Measurements from ENCODE around the gene PICK1.

DNA sequence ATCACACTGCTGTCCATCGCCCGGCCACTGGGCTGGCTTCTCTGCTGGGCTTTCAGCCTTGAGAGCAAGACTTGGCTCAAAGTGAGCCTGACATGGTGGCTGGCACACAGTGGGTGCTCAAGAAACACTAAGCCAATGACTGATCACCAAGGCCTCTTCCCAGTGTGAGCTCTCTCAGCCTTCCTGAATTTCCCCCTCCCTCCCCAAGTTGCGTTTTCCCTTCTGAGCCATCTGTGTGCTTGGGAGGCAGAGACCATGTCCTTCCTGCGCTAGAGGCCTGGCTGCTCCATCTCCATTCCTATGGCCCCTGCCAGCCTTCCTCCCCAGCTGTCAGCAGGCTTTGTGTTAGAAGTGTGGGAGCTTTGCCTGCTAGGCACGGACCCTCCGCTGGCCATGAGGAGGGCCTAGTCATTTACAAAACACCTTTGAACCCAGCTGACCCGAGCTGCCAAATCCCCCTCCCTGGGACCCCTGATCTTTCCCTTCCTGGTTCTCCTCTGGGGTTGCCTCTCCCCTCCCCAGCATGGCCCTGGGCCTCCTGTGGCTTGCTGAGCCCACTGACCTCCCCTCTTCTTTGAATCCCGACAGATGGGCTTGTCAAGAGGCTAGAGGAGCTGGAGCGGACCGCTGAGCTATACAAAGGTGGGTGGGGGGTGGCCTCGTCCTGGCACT, 13.2 kb downstream of the PICK1 start:
- TF ChIP-seq ZNF384 (IDR thresholded peaks at IDR 0.05; ENCODE audit: borderline replicate concordance, low read depth, low read length) (no peak), NR2C1 (IDR thresholded peaks at IDR 0.05) (no peak), POLR2A (IDR thresholded peaks at IDR 0.05; ENCODE audit: low read depth, low read length) (no peak), RFX5 (IDR thresholded peaks at IDR 0.05; ENCODE audit: low read depth, low read length) (no peak), BCL11A (IDR thresholded peaks at IDR 0.05; ENCODE audit: low read depth, low read length) (no peak)
- TF ChIP-seq, protein P1, sequence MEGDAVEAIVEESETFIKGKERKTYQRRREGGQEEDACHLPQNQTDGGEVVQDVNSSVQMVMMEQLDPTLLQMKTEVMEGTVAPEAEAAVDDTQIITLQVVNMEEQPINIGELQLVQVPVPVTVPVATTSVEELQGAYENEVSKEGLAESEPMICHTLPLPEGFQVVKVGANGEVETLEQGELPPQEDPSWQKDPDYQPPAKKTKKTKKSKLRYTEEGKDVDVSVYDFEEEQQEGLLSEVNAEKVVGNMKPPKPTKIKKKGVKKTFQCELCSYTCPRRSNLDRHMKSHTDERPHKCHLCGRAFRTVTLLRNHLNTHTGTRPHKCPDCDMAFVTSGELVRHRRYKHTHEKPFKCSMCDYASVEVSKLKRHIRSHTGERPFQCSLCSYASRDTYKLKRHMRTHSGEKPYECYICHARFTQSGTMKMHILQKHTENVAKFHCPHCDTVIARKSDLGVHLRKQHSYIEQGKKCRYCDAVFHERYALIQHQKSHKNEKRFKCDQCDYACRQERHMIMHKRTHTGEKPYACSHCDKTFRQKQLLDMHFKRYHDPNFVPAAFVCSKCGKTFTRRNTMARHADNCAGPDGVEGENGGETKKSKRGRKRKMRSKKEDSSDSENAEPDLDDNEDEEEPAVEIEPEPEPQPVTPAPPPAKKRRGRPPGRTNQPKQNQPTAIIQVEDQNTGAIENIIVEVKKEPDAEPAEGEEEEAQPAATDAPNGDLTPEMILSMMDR (IDR thresholded peaks at IDR 0.05 in 2 of 3, conservative IDR thresholded peaks at IDR 0.05 in 1 of 3; ENCODE audit: control insufficient read depth in 2 of 3, extremely low read depth in 1 of 3, insufficient read depth in 1 of 3, low read depth in 3 of 3, low read length in 3 of 3) = no peak
- TF ChIP-seq, protein P2, sequence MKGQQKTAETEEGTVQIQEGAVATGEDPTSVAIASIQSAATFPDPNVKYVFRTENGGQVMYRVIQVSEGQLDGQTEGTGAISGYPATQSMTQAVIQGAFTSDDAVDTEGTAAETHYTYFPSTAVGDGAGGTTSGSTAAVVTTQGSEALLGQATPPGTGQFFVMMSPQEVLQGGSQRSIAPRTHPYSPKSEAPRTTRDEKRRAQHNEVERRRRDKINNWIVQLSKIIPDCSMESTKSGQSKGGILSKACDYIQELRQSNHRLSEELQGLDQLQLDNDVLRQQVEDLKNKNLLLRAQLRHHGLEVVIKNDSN (IDR thresholded peaks at IDR 0.05; ENCODE audit: borderline replicate concordance, extremely low read length, insufficient read depth, low read depth, low read length) = no peak
- TF ChIP-seq, protein P3, sequence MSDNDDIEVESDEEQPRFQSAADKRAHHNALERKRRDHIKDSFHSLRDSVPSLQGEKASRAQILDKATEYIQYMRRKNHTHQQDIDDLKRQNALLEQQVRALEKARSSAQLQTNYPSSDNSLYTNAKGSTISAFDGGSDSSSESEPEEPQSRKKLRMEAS (IDR thresholded peaks at IDR 0.05; ENCODE audit: low read depth, low read length) = no peak
